ENCODE data around the gene LAPTM5.

Gene LAPTM5

DNA sequence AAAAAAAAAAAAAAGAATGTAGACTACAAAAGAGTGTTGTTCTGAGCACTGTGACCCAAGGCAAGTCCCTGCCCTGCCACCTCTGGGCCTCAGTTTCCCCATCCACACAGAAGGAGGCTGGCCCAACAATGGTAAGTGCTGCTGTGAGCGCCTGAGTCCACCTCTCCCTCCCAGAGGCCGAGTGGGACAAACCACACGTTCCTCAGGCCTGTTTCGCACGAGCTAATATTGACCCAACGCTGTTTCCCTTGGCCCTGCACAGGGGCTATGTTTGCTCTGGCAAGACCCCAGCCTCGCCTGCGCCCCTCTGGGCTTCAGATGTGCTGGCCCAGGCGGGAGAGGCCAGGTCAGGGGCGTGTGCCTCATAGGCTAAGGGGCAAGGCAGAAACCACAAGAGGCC is 12.6 kb upstream of the LAPTM5 start:
- no peak for TF ChIP-seq REST (IDR thresholded peaks at IDR 0.05; ENCODE audit: insufficient read depth in 1 of 2, low read depth in 2 of 2, low read length in 2 of 2)
- TF ChIP-seq TAF1 (IDR thresholded peaks at IDR 0.05; ENCODE audit: borderline replicate concordance, insufficient read depth, low read length) = no peak
- TF ChIP-seq SIN3A (IDR thresholded peaks at IDR 0.05; ENCODE audit: borderline replicate concordance, insufficient read depth, low read length) = no peak
- TF ChIP-seq POLR2AphosphoS5 (IDR thresholded peaks at IDR 0.05; ENCODE audit: low read depth, low read length) = no peak
- no peak for TF ChIP-seq FOXP2 (optimal IDR thresholded peaks at IDR 0.05; ENCODE audit: borderline replicate concordance, extremely low read depth, extremely low read length, insufficient read depth)

- TF ChIP-seq FOXP2 (optimal IDR thresholded peaks at IDR 0.05; ENCODE audit: borderline replicate concordance, extremely low read depth, extremely low read length, insufficient read depth) (no peak), REST (IDR thresholded peaks at IDR 0.05; ENCODE audit: insufficient read depth in 1 of 2, low read depth in 2 of 2, low read length in 2 of 2) (no peak), POLR2AphosphoS5 (IDR thresholded peaks at IDR 0.05; ENCODE audit: low read depth, low read length) (no peak), TAF1 (IDR thresholded peaks at IDR 0.05; ENCODE audit: borderline replicate concordance, insufficient read depth, low read length) (no peak), SIN3A (IDR thresholded peaks at IDR 0.05; ENCODE audit: borderline replicate concordance, insufficient read depth, low read length) (no peak)
These were observed 11.5 kb upstream of the LAPTM5 start for GRCh38 chr1:30768830-30769718.

- no peak for TF ChIP-seq FOXP2 (optimal IDR thresholded peaks at IDR 0.05; ENCODE audit: borderline replicate concordance, extremely low read depth, extremely low read length, insufficient read depth)
- TF ChIP-seq SIN3A (IDR thresholded peaks at IDR 0.05; ENCODE audit: borderline replicate concordance, insufficient read depth, low read length) = no peak
- no peak for TF ChIP-seq REST (IDR thresholded peaks at IDR 0.05; ENCODE audit: insufficient read depth in 1 of 2, low read depth in 2 of 2, low read length in 2 of 2)
- no peak for TF ChIP-seq TAF1 (IDR thresholded peaks at IDR 0.05; ENCODE audit: borderline replicate concordance, insufficient read depth, low read length)
- no peak for TF ChIP-seq POLR2AphosphoS5 (IDR thresholded peaks at IDR 0.05; ENCODE audit: low read depth, low read length)
These were observed 10.7 kb upstream of the LAPTM5 start for GRCh38 chr1:30768159-30768829.

DNA sequence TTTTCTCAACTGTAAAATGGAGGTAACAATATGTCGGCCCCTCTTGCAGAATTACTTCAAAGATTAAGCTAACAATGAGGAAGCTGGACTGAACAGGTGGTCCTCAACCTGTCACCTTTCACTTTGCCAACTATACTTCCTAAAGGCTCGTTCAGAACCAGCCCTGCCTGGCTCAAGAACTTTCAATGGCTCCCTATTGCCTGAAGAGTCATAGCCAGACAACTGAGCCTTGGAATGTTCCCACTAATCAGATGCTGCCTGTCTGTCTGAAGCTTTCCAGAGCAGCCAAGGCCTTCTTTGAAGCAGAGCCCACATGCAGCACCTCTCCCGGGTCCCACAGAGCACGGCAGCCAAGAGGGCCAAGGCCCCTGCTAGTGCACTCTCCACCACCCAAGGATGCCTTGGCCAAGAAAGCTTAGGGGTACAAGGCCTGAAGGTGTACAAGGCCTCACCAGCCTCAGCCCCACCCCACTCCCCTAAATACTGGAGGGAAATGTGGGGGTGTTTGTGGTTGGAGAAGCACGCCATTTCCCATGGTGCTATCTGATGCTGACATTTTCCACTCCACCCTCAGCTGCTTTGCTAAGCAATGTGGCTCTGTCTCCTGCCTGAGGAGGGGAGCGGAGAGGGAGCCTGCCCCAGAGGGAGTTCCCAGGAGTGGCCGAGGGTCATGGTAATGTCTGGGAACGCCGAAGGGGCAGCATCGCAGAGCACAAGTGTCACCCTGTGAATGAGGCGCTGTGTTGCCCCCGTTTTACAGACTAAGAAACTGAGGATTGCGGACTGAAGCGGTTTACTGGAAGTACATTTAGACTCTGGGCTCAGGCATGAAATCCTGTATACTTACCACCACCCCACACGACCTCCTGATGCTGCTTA is 8.2 kb upstream of the LAPTM5 start:
- TF ChIP-seq POLR2AphosphoS5 (IDR thresholded peaks at IDR 0.05; ENCODE audit: low read depth, low read length) (no peak), TAF1 (IDR thresholded peaks at IDR 0.05; ENCODE audit: borderline replicate concordance, insufficient read depth, low read length) (no peak), SIN3A (IDR thresholded peaks at IDR 0.05; ENCODE audit: borderline replicate concordance, insufficient read depth, low read length) (no peak)
